ENCODE results near the gene GFI1B. TPM values are rescaled to one million over a fixed set of nuclear protein-coding genes. Genes with fewer than 3 reads are reported as not detected.

Gene GFI1B
- total and polyA plus RNA-seq, 10 of the 15 experiments (the other 5 are each of a cell fraction or from before 2014, with no cell fraction given): 0.04 to 0.11 (median 0.05) TPM; not detected in 7

DNA sequence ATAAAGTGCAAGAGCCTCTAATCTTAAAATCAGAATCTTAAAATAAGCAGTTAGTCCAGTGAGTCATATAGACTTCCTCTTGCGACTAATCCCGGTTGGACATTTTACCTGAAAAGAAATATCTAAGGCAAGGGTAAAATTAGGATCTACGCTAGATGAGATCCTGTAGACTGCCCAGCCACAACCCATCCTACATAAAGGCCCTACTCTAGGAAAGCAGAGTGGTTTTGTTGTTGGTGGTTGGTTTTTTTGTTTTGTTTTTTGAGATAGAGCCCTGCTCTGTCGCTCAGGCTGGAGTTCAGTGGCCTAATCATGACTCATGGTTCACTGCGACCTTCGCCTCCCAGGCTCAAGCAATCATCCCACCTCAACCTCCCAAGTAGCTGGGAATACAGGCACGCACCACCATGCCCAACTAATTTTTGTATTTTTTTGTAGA lies 41.0 kb upstream of the GFI1B start (continued):
- TF ChIP-seq, protein P1, sequence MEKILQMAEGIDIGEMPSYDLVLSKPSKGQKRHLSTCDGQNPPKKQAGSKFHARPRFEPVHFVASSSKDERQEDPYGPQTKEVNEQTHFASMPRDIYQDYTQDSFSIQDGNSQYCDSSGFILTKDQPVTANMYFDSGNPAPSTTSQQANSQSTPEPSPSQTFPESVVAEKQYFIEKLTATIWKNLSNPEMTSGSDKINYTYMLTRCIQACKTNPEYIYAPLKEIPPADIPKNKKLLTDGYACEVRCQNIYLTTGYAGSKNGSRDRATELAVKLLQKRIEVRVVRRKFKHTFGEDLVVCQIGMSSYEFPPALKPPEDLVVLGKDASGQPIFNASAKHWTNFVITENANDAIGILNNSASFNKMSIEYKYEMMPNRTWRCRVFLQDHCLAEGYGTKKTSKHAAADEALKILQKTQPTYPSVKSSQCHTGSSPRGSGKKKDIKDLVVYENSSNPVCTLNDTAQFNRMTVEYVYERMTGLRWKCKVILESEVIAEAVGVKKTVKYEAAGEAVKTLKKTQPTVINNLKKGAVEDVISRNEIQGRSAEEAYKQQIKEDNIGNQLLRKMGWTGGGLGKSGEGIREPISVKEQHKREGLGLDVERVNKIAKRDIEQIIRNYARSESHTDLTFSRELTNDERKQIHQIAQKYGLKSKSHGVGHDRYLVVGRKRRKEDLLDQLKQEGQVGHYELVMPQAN (conservative IDR thresholded peaks at IDR 0.05): no peak
- TF ChIP-seq, protein P2, sequence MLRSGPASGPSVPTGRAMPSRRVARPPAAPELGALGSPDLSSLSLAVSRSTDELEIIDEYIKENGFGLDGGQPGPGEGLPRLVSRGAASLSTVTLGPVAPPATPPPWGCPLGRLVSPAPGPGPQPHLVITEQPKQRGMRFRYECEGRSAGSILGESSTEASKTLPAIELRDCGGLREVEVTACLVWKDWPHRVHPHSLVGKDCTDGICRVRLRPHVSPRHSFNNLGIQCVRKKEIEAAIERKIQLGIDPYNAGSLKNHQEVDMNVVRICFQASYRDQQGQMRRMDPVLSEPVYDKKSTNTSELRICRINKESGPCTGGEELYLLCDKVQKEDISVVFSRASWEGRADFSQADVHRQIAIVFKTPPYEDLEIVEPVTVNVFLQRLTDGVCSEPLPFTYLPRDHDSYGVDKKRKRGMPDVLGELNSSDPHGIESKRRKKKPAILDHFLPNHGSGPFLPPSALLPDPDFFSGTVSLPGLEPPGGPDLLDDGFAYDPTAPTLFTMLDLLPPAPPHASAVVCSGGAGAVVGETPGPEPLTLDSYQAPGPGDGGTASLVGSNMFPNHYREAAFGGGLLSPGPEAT (IDR thresholded peaks at IDR 0.05; ENCODE audit: low read depth): no peak
- TF ChIP-seq NRF1 (conservative IDR thresholded peaks at IDR 0.05; ENCODE audit: low read depth, low read length): no peak
- TF ChIP-seq EGR1 (IDR thresholded peaks at IDR 0.05; ENCODE audit: borderline replicate concordance in 1 of 2, low read depth in 2 of 2, low read length in 2 of 2): no peak
- TF ChIP-seq, protein P3, sequence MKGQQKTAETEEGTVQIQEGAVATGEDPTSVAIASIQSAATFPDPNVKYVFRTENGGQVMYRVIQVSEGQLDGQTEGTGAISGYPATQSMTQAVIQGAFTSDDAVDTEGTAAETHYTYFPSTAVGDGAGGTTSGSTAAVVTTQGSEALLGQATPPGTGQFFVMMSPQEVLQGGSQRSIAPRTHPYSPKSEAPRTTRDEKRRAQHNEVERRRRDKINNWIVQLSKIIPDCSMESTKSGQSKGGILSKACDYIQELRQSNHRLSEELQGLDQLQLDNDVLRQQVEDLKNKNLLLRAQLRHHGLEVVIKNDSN (IDR thresholded peaks at IDR 0.05; ENCODE audit: borderline replicate concordance, extremely low read length, insufficient read depth, low read depth, low read length): no peak

DNA sequence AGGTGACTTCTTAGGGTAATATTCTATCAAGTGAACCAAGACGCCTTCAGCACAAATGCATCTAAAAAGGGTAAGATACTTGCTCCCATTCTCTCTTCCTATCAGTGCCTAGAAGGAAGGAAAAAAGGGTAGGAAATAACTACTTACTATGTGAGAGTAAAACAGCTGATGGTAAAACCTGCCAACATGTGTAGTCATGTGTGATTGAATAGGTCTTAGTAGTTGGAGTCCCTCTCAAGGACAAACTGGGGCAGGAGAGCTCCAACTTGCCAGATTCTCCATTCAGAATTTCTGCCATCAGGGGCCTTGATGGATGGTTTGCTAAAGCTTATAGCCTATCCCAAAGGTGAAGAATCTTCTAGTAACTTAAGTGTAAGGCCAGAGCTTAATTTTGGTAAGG lies 39.3 kb upstream of the GFI1B start:
- ATAC-seq (no peak), FAIRE-seq (no peak), DNase-seq (ENCODE audit: low read depth, low spot score) (no peak)
- ChIA-PET SMC1A (ENCODE audit: uncharacterized antibody, unreplicated experiment) (interaction anchor here (1.2 kb wide), 1 partner anchor 83 kb away, joined by 3 read pairs; no protein-coding TSS in a partner anchor), POLR2A (no interaction called here), RAD21 (ENCODE audit: unreplicated experiment) (no interaction called here), CTCF (interaction anchor here (0.9 kb wide), 1 partner anchor 38 kb away, joined by 3 read pairs; no protein-coding TSS in a partner anchor)
- no peak overlapping the region for H2AFZ ChIP-seq (ENCODE audit: control insufficient read depth, low read depth, low read length)
- H3K79me2 ChIP-seq (ENCODE audit: control insufficient read depth, insufficient read depth, low read length): peaks cover 21% of the 10 kb centered on the region
- intact Hi-C loops (cut with micrococcal nuclease; ENCODE audit: unreplicated experiment): no loop called here
- no peak overlapping the region for H3K27ac ChIP-seq (ENCODE audit: control insufficient read depth, insufficient read depth)
- H4K20me1 ChIP-seq (ENCODE audit: control insufficient read depth, insufficient read depth): no peaks in the 10 kb centered on the region
- no peak overlapping the region for H3K4me3 ChIP-seq
- TF ChIP-seq SP1 (IDR thresholded peaks at IDR 0.05; ENCODE audit: low read depth, low read length) (no peak), ETV6 (conservative IDR thresholded peaks at IDR 0.05 in 1 of 2, IDR thresholded peaks at IDR 0.05 in 1 of 2; ENCODE audit: borderline replicate concordance in 1 of 2, low read depth in 1 of 2) (no peak), NR2F1 (conservative IDR thresholded peaks at IDR 0.05) (no peak), ATF7 (IDR thresholded peaks at IDR 0.05; ENCODE audit: low read depth) (no peak), RB1 (IDR thresholded peaks at IDR 0.05; ENCODE audit: borderline replicate concordance) (no peak), MTA2 (IDR thresholded peaks at IDR 0.05; ENCODE audit: low read depth) (no peak), MEF2B (IDR thresholded peaks at IDR 0.05; ENCODE audit: partially characterized antibody, poor library complexity, severe bottlenecking) (no peak), FOXM1 (IDR thresholded peaks at IDR 0.05; ENCODE audit: low read depth, low read length) (no peak)
- TF ChIP-seq, protein P2 (IDR thresholded peaks at IDR 0.05; ENCODE audit: low read depth): no peak
- TF ChIP-seq, protein P4, sequence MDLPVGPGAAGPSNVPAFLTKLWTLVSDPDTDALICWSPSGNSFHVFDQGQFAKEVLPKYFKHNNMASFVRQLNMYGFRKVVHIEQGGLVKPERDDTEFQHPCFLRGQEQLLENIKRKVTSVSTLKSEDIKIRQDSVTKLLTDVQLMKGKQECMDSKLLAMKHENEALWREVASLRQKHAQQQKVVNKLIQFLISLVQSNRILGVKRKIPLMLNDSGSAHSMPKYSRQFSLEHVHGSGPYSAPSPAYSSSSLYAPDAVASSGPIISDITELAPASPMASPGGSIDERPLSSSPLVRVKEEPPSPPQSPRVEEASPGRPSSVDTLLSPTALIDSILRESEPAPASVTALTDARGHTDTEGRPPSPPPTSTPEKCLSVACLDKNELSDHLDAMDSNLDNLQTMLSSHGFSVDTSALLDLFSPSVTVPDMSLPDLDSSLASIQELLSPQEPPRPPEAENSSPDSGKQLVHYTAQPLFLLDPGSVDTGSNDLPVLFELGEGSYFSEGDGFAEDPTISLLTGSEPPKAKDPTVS (IDR thresholded peaks at IDR 0.05; ENCODE audit: low read depth, low read length): no peak
- H3K9ac ChIP-seq (ENCODE audit: control insufficient read depth, insufficient read depth, low read length): no peak overlapping the region
- no peaks in the 10 kb centered on the region for H3K27me3 ChIP-seq (replicated peaks in 1 of 2; ENCODE audit: control insufficient read depth in 2 of 2, insufficient read depth in 2 of 2, low read length in 1 of 2)
- in situ Hi-C loops (cut with MboI): no loop called here
- H3K9me3 ChIP-seq (replicated peaks; ENCODE audit: control insufficient read depth, insufficient read depth, low read length): no peaks in the 10 kb centered on the region
- peaks cover 10% of the 10 kb centered on the region for H3K4me1 ChIP-seq (ENCODE audit: control insufficient read depth, insufficient read depth, low read length)
- WGBS (ENCODE audit: insufficient coverage, insufficient replicate concordance, low lambda C conversion rate, missing lambda C conversion rate): 100% methylated on average over 1 of the region's 1 CpG
- peaks cover 0 to 6% of the 10 kb centered on the region in 2 experiments; a peak in 1 of 4 replicates for H3K36me3 ChIP-seq (ENCODE audit: control insufficient read depth in 2 of 2, insufficient read depth in 2 of 2, low read length in 1 of 2)
- BruUV-seq (replicated peaks): no TSS peak
- H3K4me2 ChIP-seq (ENCODE audit: control insufficient read depth, insufficient read depth): no peak overlapping the region

All from GM12878 (cell line).